Fibroblast of peridontal ligament (primary cell): ENCODE measurements around the gene TNS1.
"Not testable (repeated sequence)": the region's sequence is repeated elsewhere in the genome, so short reads cannot be mapped to it uniquely, and the experiment has no call there.

Source experiments
- DNase-seq: peaks from one replicate; pipeline ENCODE4 v3.0.0-alpha.2; 2010; ENCODE audit errors: extremely low read depth

The TNS1 gene

GRCh38 chr2:217798743-217799562 is 203.8 kb downstream of the TNS1 start:
- no peak for DNase-seq

GRCh38 chr2:217798191-217798590 is 204.6 kb downstream of the TNS1 start:
- no peak for DNase-seq

GRCh38 chr2:217797661-217798069 is 205.1 kb downstream of the TNS1 start:
- DNase-seq: no peak

- no peak for DNase-seq
These were observed 205.6 kb downstream of the TNS1 start for GRCh38 chr2:217797165-217797564.

DNA sequence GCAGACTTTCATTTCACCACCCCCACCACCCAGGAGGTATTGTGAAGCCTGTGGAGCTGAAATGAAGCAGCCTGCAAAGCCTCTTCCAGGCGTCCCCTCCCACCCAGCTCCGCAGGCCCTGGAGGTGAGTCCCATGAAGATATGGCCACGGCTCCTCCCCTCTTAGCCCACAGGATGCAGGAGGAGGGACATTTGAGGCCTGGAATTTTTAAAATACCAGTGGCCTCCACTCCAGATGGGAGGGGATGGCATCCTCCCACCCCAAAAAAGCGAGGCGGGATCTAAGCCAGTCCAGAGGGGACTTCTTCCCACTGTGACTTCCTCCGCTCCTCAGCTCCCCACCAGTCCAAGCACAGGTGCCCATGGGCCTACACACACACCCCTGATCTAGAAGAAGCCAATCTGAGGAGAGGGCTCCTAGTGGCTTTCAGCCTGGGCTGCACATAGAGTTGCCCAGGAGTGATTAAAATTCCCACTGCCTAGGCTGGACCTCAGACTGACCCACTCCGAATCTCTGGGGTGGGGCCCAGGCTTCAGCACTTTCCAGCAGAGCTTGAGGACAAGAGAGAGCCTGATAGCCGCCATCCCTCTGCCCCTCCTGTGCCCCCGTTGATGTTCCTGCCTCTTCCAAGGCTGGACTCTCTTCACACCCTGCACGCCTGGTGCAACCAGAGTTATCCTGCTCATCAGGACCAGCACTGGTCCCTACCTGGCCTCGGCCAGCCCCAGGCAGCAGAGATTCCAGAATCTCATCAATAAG is 206.9 kb downstream of the TNS1 start:
- no peak for DNase-seq

- no peak for DNase-seq
These were observed 207.7 kb downstream of the TNS1 start for GRCh38 chr2:217795067-217795466.

- DNase-seq: no peak
These were observed 208.4 kb downstream of the TNS1 start for GRCh38 chr2:217794133-217794986.

GRCh38 chr2:217793566-217794132 is 209.1 kb downstream of the TNS1 start:
- no peak for DNase-seq

GRCh38 chr2:217792626-217793527 is 209.9 kb downstream of the TNS1 start:
- DNase-seq: peak; percentile 39

DNA sequence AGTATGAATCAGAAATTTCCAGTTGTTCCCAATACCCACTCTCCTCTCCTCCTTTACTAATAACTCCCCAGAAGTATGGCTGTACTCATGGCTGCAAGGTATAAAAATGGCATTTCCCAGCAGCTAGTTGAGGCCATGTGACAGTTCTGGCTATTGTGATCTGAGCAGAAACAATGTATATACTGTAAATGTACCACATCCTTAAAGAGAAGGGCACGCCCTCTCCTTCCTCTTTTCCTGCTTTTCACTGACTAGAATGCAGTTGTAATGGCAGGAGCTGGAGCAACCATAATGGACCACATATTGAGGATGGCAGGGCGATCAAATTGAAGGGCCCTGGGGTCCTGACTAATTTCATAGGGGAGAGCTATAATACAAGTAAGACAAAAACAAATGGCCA is 211.2 kb downstream of the TNS1 start:
- no peak for DNase-seq

GRCh38 chr2:217790681-217791392 is 212.0 kb downstream of the TNS1 start:
- DNase-seq: peak; percentile 43

GRCh38 chr2:217790195-217790594 is 212.6 kb downstream of the TNS1 start:
- no peak for DNase-seq

- DNase-seq: no peak
These were observed 213.0 kb downstream of the TNS1 start for GRCh38 chr2:217789736-217790181.

DNA sequence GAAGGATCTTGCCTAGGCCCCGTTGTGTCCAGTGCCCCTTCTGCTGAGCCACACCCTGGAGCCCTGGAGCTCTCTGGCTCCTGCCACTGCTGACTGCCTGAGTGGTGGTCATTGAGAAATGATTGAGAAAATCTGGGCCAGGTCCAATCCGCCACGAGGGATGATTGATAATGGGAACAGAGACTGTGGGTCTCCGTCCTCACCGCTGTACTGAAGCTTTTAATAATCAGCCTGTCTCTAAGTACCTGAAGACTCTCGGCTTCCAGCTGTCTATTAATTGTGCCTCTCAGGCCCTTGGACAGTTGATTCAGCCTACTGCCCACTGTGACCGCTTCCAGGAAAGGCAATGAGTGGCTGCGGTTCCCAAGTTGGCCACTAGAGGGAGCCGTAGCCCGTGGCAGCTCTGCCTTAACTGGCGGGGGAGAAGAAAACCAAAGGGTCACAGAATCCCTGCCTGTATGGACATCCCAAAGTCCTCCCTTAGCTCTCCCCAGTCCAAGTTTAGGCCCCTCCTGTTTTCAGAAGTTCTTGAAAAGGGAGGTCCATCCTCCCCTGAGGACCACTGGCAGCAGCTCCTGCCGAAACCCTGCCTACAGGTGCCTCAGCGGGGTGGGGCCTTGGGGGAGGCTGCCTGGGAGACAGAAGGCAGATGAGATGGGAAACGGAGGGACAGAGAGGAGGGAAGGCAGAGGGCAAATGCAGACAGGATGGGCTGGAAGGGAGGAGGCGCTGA is 213.6 kb downstream of the TNS1 start:
- DNase-seq: peak; percentile 68

- no peak for DNase-seq
These were observed 214.2 kb downstream of the TNS1 start for GRCh38 chr2:217788669-217789002.

DNA sequence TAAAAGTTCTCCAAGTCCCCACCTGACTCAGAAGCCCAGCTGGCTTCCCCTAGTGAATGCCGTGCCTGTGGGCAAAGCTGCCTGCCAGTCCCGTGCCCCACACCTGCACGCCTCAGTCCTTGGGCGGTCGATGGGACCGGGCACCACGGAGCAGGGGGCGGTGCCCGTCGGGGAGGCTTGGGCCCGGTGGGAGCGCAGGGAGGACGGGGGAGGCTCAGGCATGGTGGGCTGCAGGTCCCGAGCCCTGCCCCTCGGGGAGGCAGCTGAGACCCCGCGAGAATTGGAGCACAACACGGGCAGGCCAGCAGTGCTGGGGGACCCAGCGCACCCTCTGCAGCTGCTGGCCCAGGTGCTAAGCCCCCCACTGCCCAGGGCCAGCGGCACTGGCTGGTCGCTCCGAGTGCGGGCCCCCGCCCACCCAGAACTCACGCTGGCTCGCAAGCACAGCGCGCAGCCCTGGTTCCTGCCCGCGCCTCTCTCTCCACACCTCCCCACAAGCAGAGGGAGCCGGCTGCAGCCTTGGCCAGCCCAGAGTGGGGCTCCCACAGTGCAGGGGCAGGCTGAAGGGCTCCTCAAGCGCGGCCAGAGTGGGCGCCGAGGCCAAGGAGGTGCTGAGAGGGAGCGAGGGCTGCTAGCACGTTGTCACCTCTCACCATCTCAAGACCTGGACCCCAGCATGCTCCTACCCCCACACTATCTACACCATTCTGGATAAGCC is 215.5 kb downstream of the TNS1 start:
- no peak for DNase-seq

DNA sequence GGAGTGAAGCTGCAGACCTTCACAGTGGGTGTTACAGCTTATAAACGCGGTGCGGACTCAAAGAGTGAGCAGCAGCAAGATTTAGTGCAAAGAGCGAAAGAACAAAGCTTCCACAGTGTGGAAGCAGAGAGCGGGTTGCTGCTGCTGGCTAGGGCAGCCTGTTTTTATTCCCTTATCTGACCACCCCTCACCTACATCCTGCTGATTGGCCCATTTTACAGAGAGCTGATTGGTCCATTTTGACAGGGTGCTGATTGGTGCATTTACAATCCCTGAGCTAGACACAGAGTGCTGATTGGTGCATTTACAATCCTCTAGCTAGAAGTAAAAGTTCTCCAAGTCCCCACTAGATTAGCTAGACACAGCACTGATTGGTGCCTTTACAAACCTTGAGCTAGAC is 216.2 kb downstream of the TNS1 start:
- DNase-seq: not testable (repeated sequence)

DNA sequence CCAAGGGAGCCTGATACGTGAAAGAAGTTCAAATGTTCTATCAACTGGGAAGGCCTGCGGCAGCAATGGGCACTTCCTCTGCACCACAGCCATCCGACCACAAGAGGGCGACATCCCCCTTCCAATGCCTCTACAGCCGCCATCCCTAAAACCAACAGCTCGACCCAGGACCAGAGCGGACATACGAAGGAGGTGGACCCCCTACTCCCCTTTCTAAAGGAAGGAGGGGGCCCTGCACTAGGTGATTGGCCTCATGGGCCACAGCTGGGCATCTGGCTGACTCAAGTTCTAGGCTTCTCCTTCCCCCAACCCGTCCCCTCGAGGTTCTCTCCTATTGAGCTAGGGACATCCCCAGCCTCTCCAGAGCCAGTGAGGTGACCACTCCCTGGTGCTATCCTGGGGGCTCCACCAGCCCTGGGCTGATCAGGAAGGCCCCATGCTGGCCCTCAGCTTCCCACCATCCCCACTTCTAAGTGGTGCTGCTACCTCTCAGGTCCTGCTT is 217.2 kb downstream of the TNS1 start:
- DNase-seq: peak; percentile 70
